ENCODE data around the gene CPEB2.

The CPEB2 gene

DNA sequence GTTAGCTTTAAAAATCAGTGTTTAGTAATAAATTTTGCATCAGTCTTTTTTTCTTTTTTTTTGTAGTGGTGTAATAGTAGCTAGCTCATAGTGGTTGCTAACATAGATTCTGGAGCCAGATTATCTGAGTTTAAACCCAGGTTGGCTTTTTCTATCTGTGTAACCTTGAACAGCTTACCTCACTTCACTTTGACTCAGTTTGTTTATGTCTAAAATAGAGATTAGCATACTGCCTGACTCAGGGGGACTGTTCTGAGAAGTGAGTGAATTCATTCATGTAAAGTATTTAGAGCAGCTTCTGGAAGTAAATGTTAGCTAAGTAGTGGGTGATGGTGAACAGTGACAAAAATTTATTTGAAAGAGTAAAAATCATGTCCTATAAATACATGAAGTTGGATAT, 32.9 kb downstream of the CPEB2 start:
- Histone ChIP-seq H3K36me3 (ENCODE audit: low read length) (peaks cover 10% of the 10 kb centered on the region; the same call in 1 of the 2 replicates), H3K9ac (ENCODE audit: low read length) (no peak overlapping the region), H4K20me1 (ENCODE audit: low read depth, low read length) (no peaks in the 10 kb centered on the region), H3K9me3 (ENCODE audit: insufficient read depth, low read length) (no peaks in the 10 kb centered on the region), H3K4me3 (ENCODE audit: insufficient read depth, low read length, poor library complexity, severe bottlenecking) (no peak overlapping the region), H3F3A (ENCODE audit: insufficient read depth) (no peaks in the 10 kb centered on the region), H3K9me2 (replicated peaks; ENCODE audit: insufficient read depth, low read length) (no peaks in the 10 kb centered on the region), H3K4me2 (ENCODE audit: low read depth, low read length, poor library complexity, severe bottlenecking) (no peak overlapping the region), H3K79me2 (ENCODE audit: insufficient read depth, low read length) (no peaks in the 10 kb centered on the region; the same call in 1 of the 2 replicates), H3K27me3 (ENCODE audit: low read length) (no peaks in the 10 kb centered on the region), H2AFZ (ENCODE audit: low read depth, low read length, severe bottlenecking) (no peak overlapping the region), H3K27ac (ENCODE audit: low read depth, low read length) (no peak overlapping the region)
- TF ChIP-seq, protein P1, sequence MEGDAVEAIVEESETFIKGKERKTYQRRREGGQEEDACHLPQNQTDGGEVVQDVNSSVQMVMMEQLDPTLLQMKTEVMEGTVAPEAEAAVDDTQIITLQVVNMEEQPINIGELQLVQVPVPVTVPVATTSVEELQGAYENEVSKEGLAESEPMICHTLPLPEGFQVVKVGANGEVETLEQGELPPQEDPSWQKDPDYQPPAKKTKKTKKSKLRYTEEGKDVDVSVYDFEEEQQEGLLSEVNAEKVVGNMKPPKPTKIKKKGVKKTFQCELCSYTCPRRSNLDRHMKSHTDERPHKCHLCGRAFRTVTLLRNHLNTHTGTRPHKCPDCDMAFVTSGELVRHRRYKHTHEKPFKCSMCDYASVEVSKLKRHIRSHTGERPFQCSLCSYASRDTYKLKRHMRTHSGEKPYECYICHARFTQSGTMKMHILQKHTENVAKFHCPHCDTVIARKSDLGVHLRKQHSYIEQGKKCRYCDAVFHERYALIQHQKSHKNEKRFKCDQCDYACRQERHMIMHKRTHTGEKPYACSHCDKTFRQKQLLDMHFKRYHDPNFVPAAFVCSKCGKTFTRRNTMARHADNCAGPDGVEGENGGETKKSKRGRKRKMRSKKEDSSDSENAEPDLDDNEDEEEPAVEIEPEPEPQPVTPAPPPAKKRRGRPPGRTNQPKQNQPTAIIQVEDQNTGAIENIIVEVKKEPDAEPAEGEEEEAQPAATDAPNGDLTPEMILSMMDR (IDR thresholded peaks at IDR 0.05; ENCODE audit: insufficient read depth, low read length, poor library complexity, severe bottlenecking) = no peak
- no peak for TF ChIP-seq EZH2phosphoT487 (conservative IDR thresholded peaks at IDR 0.05; ENCODE audit: low read length)

DNA sequence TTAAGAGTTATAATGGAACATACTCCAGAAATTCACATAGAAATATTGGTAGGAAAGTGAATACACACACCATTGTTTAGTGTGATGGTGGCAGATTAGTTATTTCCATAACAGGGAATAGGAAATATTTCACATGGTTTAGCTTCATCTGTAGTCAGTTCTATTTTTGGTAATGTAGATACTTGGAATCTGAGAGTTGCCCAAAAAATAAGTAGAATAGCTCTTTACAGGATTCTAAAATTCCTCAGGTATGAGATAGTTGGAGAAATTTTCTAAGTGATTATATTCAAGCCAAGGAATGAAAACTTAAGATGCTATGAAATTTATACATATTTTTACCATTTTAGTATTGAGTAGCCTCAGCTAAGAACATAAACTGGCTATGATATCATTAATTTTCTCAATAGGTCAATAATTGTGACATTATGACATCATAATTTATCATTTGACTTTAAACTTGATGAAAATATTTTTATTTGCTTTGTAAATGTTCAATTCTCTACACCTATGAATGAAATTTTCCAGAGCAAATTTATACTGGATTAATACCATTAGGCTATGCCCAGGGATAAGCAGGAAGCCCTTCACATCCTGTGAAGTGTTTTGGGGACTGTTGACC, 35.8 kb downstream of the CPEB2 start:
- no peak overlapping the region for H2AFZ ChIP-seq (ENCODE audit: low read depth, low read length, severe bottlenecking)
- no peak overlapping the region for H3K9ac ChIP-seq (ENCODE audit: low read length)
- H3K9me2 ChIP-seq (replicated peaks; ENCODE audit: insufficient read depth, low read length) = no peaks in the 10 kb centered on the region
- no peak overlapping the region for H3K4me3 ChIP-seq (ENCODE audit: insufficient read depth, low read length, poor library complexity, severe bottlenecking)
- H3K27ac ChIP-seq (ENCODE audit: low read depth, low read length) = no peak overlapping the region
- no peaks in the 10 kb centered on the region for H3F3A ChIP-seq (ENCODE audit: insufficient read depth)
- no peak overlapping the region for H3K4me2 ChIP-seq (ENCODE audit: low read depth, low read length, poor library complexity, severe bottlenecking)
- no peaks in the 10 kb centered on the region for H4K20me1 ChIP-seq (ENCODE audit: low read depth, low read length)
- H3K36me3 ChIP-seq (ENCODE audit: low read length) = peaks cover 7% of the 10 kb centered on the region; the same call in 1 of the 2 replicates
- H3K27me3 ChIP-seq (ENCODE audit: low read length) = no peaks in the 10 kb centered on the region
- TF ChIP-seq EZH2phosphoT487 (conservative IDR thresholded peaks at IDR 0.05; ENCODE audit: low read length) = no peak
- TF ChIP-seq, protein P1 (IDR thresholded peaks at IDR 0.05; ENCODE audit: insufficient read depth, low read length, poor library complexity, severe bottlenecking) = no peak
- H3K79me2 ChIP-seq (ENCODE audit: insufficient read depth, low read length) = no peaks in the 10 kb centered on the region
- H3K9me3 ChIP-seq (ENCODE audit: insufficient read depth, low read length) = no peaks in the 10 kb centered on the region

DNA sequence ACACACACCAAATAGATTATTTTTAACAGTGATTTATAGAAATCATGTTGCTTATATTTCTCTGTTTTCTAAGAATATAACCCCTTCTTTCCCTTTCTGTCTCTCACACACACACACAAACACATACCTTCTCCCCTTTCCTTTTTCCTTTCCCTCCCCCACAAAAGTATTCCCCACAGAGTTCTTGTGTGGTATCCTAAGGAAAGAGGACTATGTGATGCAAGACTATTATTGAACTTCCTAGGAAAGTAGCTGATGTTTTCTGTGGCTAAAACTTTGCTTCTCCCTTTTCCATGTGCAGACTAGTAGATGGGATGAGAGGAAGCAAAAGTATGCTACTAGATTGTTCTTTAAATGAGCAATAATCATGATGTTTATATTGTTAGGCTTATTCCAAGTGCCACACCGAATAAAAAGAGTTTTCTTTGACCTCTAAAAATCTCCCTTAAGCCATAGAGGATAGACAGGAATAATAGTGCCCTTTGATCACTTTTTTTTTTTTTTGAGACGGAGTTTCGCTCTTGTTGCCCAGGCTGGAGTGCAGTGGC, 38.7 kb downstream of the CPEB2 start:
- Histone ChIP-seq H3K9me3 (ENCODE audit: insufficient read depth, low read length) (no peaks in the 10 kb centered on the region), H2AFZ (ENCODE audit: low read depth, low read length, severe bottlenecking) (no peak overlapping the region), H3F3A (ENCODE audit: insufficient read depth) (no peaks in the 10 kb centered on the region), H3K4me2 (ENCODE audit: low read depth, low read length, poor library complexity, severe bottlenecking) (no peak overlapping the region), H3K36me3 (ENCODE audit: low read length) (no peaks in the 10 kb centered on the region), H3K79me2 (ENCODE audit: insufficient read depth, low read length) (no peaks in the 10 kb centered on the region), H3K27ac (ENCODE audit: low read depth, low read length) (no peak overlapping the region), H3K9ac (ENCODE audit: low read length) (no peak overlapping the region), H3K27me3 (ENCODE audit: low read length) (no peaks in the 10 kb centered on the region), H4K20me1 (ENCODE audit: low read depth, low read length) (no peaks in the 10 kb centered on the region), H3K9me2 (replicated peaks; ENCODE audit: insufficient read depth, low read length) (no peaks in the 10 kb centered on the region), H3K4me3 (ENCODE audit: insufficient read depth, low read length, poor library complexity, severe bottlenecking) (no peak overlapping the region)
- no peak for TF ChIP-seq EZH2phosphoT487 (conservative IDR thresholded peaks at IDR 0.05; ENCODE audit: low read length)
- TF ChIP-seq, protein P1 (IDR thresholded peaks at IDR 0.05; ENCODE audit: insufficient read depth, low read length, poor library complexity, severe bottlenecking) = no peak

Data from SU-DHL-6 (cell line).